ENCODE results near the gene REXO1.

DNA sequence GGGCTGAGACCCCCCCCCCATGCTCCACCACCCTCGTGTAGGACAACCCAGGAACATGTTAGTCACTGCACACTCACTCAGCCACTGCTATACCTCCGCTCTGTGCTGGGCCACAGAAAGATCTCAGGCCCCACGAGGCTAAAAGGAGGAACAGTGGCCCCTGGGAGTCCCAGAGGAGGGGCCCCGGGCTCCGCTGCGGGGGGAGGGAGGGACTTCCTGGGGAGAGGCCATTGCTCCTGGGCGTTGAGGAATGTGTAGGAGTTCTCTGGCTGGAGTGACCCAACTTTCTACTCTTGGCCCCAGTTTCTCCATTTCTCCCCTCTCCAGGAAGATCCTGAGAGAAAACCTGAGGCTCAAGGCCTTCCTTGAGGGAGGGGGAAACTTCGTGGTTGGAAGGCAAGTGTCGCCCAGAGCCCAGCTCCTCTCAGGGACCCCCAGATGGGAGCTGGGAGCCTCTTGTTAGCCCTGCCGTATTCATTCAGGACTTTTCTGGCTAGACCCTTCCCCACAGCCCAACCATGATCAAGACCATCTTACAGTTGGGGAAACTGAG is 81.4 kb downstream of the REXO1 start:
- TF ChIP-seq EZH2phosphoT487 (IDR thresholded peaks at IDR 0.05; ENCODE audit: borderline replicate concordance) = no peak
- TF ChIP-seq EGR1 (IDR thresholded peaks at IDR 0.05; ENCODE audit: low read depth) = no peak
- TF ChIP-seq EZH2 (IDR thresholded peaks at IDR 0.05) = no peak
- no peak for TF ChIP-seq POLR2A (IDR thresholded peaks at IDR 0.05; ENCODE audit: borderline replicate concordance, extremely low read depth, insufficient read depth, insufficient read length)
- no peak for TF ChIP-seq CTCF (IDR thresholded peaks at IDR 0.05 in 2 of 3, conservative IDR thresholded peaks at IDR 0.05 in 1 of 3; ENCODE audit: borderline replicate concordance in 1 of 3, insufficient read depth in 1 of 3, low read depth in 2 of 3, low read length in 2 of 3)
- peak; percentile 17; the same call in 1 of the 2 replicates for TF ChIP-seq POLR2AphosphoS5 (IDR thresholded peaks at IDR 0.05; ENCODE audit: low read depth, low read length)
- no peak for TF ChIP-seq ZNF274 (IDR thresholded peaks at IDR 0.05; ENCODE audit: low read depth, low read length)
- TF ChIP-seq TCF7L2 (IDR thresholded peaks at IDR 0.05; ENCODE audit: borderline replicate concordance, extremely low read depth, insufficient read depth, insufficient read length) = no peak
- TF ChIP-seq SIN3A (IDR thresholded peaks at IDR 0.05; ENCODE audit: low read depth) = no peak
- TF ChIP-seq CEBPB (IDR thresholded peaks at IDR 0.05; ENCODE audit: low read depth) = no peak
- no peak for TF ChIP-seq SP1 (IDR thresholded peaks at IDR 0.05; ENCODE audit: low read depth)
